GOT3 (cell line): ENCODE data around the gene HNRNPA1L2.
"Not testable (repeated sequence)": the region's sequence is repeated elsewhere in the genome, so short reads cannot be mapped to it uniquely, and the experiment has no call there.

Experiments
- DNase-seq: peaks from one replicate; lab custom pipeline; 2025; ENCODE audit warnings: mixed read lengths; lab: John Stamatoyannopoulos, UW

Gene HNRNPA1L2

GRCh38 chr13:52646967-52647366, 4.7 kb downstream of the HNRNPA1L2 start:
- DNase-seq = no peak

DNA sequence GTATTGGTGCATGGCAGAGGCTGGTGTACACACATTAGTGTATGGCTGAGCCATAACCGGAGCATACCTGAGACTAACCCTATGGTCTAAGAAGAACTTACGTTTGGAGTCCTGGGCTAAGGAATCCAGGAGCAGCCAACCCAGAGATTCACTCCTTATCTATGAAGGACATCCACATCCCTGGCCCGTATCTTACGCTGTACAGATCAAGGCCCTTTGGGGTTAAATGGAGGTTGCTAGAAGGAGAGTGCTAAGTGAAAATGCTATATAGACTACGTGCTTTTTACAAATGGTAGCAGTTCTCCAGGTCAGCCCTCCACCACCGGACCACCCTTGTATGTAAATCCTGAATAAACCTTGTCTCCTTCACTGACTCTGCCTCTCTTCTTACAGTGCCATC, 8.5 kb downstream of the HNRNPA1L2 start:
- no peak for DNase-seq

DNA sequence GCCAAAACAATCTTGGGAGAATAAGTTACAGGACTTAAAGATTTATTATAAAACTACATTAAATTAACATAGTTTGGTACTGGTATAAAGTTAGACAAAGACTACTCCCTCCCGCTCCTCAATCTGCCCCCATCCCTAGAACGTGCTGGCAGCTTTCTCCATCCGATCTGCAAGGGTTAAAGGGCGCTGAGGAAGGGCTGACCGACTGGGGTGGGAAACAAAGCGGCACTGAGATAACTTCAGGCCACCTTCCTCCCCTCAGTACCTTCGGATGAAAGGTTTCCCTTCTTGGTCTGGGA, 9.6 kb downstream of the HNRNPA1L2 start:
- DNase-seq = no peak

GRCh38 chr13:52652196-52652979, 10.2 kb downstream of the HNRNPA1L2 start, which contains the start of gene SUGT1:
Gene SUGT1 (plus strand): TSS chr13:52652836. CDS start chr13:52652921, 85 bp downstream.
- DNase-seq = peak; percentile 90

- no peak for DNase-seq
Observed at GRCh38 chr13:52652980-52653303, 10.7 kb downstream of the HNRNPA1L2 start.

GRCh38 chr13:52659340-52659739, 17.1 kb downstream of the HNRNPA1L2 start:
- DNase-seq = no peak

DNA sequence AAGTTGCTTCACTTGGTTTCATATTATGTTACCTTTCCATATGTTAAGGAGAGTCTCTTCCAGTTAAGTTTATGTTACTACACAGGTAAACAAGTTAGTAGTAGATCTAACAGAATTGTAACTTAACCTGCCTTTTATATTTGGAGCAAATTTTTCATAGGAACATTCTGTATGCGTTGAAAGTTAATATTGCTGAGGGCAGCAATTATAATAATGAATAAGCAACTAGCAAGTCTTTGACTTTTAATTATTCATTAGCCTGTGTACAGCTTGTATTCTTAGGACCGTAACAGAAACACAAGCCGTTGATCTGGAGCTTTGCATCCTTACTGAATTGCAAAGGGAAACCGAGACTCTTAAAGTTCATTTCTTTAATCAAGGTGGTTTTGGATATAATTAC, 22.0 kb downstream of the HNRNPA1L2 start:
- DNase-seq = no peak

DNA sequence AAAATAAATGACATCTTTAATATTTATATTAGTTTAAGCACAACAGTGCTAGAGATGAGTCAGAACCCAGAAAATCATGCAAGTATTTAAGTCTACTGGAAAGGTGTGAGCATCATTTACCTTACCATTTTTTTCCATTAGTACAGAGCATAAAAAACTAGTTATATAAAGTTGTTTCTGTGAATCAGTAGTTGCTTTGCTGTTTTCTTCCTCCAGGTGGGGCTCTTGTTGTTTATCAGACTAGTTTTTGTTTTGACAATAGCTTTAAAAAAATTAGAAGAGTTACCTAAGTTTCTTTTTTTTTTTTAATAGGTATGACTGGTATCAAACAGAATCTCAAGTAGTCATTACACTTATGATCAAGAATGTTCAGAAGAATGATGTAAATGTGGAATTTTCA, 23.1 kb downstream of the HNRNPA1L2 start:
- DNase-seq = no peak

DNA sequence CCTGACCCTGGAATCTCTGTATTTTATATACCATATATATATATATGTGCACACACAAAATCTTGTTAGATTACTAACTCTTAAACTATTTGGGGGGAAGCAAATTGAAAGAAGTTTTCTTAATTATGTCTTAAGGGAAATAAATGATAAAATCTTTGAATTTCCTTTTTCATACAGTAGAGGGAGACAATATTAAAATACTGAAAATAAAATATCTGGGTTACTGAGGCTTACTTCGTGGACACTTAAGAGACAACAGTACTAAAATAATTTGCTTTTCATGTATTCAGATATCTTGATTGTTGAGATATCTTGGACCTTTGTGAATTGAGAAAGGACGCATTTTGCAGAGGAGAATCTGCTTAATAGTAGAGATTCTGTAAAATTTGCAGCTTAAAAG, 27.4 kb downstream of the HNRNPA1L2 start:
- DNase-seq = no peak

DNA sequence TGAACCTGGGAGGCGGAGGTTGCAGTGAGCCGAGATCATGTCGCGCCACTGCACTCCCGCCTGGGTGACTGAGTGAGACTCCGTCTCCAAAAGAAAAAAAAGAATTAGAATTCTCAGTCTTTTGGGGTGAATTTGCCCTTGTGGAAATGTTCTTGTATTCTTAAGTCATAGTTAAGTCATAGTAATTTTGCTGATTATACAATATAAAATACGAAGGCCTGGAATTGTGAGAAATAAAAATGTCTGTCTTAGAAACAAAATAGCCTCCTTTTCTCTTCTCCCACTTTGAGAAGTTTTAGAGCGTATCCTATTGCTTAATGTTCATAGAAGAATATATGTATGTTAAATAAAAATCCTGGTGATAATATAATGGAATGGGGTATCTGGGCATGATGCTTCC, 28.5 kb downstream of the HNRNPA1L2 start:
- DNase-seq = no peak

DNA sequence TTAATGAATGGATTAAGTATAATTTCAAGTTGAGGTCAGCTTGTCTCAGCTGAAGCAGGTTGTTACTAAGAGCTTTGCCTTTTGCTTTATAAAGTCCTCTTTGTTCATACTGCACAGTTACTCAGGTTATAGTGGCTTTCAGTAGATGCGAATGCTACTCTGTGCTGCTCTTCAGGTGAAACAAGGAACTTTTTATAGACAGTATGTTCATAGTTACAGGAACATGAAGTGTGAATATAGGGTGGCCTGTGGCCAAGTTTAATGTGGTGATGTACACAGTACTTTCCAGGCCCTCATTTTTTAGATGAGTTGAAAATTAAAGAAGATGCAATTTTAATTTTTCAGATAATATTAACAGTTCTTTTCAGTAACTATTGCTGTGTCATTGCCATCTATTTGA, 31.2 kb downstream of the HNRNPA1L2 start:
- no peak for DNase-seq

GRCh38 chr13:52677823-52678222, 35.6 kb downstream of the HNRNPA1L2 start:
- no peak for DNase-seq

GRCh38 chr13:52685806-52686205, 43.6 kb downstream of the HNRNPA1L2 start:
- DNase-seq = not testable (repeated sequence)

DNA sequence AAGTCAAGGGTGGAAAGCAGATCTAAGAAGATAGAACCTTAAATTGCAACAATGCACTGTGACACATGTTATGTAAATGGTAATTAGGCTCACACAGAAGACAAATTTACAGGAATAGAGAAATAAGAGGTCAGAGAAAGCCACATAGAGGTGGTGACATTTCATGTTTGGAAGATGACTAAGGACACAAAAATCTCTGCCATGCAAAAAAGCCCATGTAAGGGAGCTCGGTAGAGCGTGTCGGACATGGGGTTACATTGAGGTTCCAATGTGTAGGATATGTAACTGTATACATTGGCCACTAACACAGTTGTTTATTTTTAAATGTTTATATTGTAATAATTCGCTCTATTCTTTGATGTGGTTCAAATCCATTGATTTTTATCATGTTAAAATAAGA, 44.1 kb downstream of the HNRNPA1L2 start:
- DNase-seq = no peak
